ENCODE measurements around the gene GRIP2.

Gene GRIP2

DNA sequence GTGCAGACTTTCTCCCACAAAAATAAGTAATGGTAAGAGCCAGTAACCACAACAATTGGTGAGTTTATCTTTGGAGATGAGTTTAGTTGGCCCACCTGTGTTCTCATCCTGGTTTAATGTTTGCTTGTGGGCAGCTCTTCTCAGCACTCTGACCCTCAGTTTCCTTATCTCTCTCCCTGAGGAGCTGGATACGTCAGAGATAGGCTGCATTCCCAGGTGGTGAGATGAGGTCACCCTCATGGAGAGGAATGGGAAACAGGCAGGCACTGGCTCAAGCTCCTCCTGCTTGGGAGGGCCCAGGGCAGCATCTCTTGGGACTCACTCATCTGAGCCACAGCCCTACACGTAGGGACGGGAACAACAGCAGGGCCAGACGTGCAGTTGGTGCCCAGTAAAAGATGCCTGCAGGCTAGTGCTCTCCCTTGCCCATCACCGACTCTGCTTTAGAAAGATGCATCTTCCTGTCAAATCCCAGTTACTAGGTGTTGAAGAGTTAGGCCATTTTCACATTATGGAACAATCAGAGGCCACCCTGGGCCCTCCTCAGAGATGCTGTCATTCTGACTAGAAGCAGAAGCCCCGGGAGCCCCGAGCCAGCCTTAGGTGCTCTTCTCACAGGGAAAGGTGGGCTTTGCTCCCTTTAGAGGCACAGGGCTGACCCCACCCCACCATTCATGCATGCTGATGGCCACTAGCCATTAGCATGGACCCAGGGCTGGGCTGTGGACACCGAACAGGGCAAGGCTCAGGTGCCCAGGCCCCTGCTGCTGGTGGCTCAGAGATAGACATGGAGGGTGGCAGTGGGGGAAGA lies 59.7 kb downstream of the GRIP2 start:
- no peak for TF ChIP-seq POLR2A (IDR thresholded peaks at IDR 0.05; ENCODE audit: low read depth, low read length)
- no peak for FAIRE-seq
- DNase-seq (ENCODE audit: insufficient read length, low spot score) = no peak

DNA sequence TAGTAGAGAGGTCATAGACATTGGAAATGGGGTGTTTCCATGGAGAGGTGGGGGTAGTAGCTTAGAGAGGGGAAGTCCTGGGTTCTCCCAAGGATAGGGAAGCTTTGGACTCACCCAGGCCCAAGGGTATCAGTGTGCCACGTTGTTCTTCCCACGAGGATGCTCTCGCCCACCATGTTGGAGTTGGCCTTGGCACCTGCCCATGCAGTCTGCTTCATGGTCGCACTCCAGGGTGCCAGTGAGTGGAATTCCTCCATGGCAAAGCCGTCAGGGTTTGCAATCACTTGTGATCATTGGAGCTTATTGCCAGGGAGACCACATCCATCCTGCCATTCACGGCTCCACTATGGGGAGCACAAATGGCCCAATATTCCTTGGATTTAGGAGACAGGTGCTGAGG lies 60.6 kb downstream of the GRIP2 start:
- DNase-seq (ENCODE audit: insufficient read length, low spot score) (no peak), FAIRE-seq (no peak)
- no peak for TF ChIP-seq POLR2A (IDR thresholded peaks at IDR 0.05; ENCODE audit: low read depth, low read length)

- FAIRE-seq (no peak), DNase-seq (ENCODE audit: insufficient read length, low spot score) (no peak)
- no peak for TF ChIP-seq POLR2A (IDR thresholded peaks at IDR 0.05; ENCODE audit: low read depth, low read length)
Measured at GRCh38 chr3:14478956-14479550, 61.1 kb downstream of the GRIP2 start.

- no peak for FAIRE-seq
- TF ChIP-seq POLR2A (IDR thresholded peaks at IDR 0.05; ENCODE audit: low read depth, low read length) = no peak
- no peak for DNase-seq (ENCODE audit: insufficient read length, low spot score)
Measured at GRCh38 chr3:14477311-14477935, 62.7 kb downstream of the GRIP2 start.

GRCh38 chr3:14476583-14477265 lies 63.4 kb downstream of the GRIP2 start:
- DNase-seq (ENCODE audit: insufficient read length, low spot score) (no peak), FAIRE-seq (no peak)
- TF ChIP-seq POLR2A (IDR thresholded peaks at IDR 0.05; ENCODE audit: low read depth, low read length) = no peak

DNA sequence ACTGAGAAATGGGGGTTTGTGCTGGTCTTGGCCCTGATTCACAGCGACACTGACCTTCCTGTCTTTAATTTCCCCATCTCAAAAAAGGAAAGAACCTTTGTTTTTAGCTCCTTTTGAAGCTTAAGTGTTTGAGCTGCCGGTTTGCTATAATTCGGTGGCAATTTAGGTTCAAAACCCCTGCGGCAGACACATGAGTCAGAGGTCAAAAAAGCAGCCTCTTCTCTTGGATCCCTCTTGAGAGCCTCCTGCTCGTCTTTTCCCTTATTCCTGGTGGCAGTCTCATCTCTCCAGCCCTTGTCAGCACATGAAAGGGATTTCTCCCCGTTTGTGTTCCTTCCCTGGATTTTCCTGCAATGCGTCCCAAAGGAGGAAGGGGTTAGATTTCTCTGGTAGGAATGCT lies 64.5 kb downstream of the GRIP2 start:
- FAIRE-seq (no peak), DNase-seq (ENCODE audit: insufficient read length, low spot score) (no peak)
- TF ChIP-seq POLR2A (IDR thresholded peaks at IDR 0.05; ENCODE audit: low read depth, low read length) = no peak

- DNase-seq (ENCODE audit: insufficient read length, low spot score) (no peak), FAIRE-seq (no peak)
- TF ChIP-seq POLR2A (IDR thresholded peaks at IDR 0.05; ENCODE audit: low read depth, low read length) = no peak
Measured at GRCh38 chr3:14474363-14475081, 65.6 kb downstream of the GRIP2 start.

DNA sequence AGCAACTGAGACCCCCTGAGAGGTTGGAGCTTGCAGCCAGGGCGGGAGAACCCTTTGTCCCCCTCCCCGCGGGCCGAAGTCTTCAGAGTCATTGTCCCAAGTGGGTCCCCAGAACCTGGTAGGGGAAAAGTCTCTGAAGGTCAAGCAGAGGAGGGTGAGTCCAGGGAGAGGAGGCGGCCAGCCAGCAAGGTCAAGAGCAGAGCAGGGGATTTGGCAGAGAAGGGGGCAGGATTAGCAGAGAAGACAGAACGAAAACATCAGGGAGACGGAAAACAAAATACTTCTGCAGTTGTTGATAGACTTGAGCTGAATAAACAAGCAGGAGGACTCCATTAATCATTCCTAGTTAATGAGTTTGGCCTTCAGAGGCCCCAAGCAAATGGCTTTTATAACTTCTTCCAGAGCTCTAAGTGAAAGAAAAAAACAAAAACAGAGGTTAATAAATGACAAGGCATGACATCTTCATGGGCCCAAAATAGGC lies 66.7 kb downstream of the GRIP2 start:
- DNase-seq (ENCODE audit: insufficient read length, low spot score) = no peak

GRCh38 chr3:14472471-14473351 lies 67.4 kb downstream of the GRIP2 start:
- peak; percentile 60 for FAIRE-seq
- TF ChIP-seq POLR2A (IDR thresholded peaks at IDR 0.05; ENCODE audit: low read depth, low read length) = no peak
- DNase-seq (ENCODE audit: insufficient read length, low spot score) = peak; percentile 97

More for the DNA sequence above, 66.7 kb downstream of the GRIP2 start:
- no peak for TF ChIP-seq POLR2A (IDR thresholded peaks at IDR 0.05; ENCODE audit: low read depth, low read length)
- FAIRE-seq = no peak

DNA sequence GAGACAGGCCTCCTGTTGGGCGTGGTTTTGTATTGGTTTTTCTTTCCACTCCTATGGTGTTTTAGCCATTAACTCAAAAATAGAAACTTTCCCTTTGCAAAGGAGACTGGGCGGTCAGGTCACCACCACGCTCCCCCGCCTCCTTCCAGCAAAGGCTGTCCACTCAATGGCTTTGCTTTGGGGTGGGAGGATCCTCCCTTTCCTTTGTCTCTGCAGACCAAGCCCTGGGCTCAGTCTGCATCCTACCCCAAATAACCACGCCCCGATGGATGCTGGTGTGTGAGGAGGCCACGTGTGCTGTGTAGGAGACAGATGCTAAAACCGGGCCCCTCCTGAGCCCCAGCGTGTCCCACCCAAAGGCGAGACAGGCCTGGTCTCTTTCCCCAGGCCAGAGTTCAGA lies 68.5 kb downstream of the GRIP2 start:
- FAIRE-seq (no peak), DNase-seq (ENCODE audit: insufficient read length, low spot score) (no peak)
- no peak for TF ChIP-seq POLR2A (IDR thresholded peaks at IDR 0.05; ENCODE audit: low read depth, low read length)

DNA sequence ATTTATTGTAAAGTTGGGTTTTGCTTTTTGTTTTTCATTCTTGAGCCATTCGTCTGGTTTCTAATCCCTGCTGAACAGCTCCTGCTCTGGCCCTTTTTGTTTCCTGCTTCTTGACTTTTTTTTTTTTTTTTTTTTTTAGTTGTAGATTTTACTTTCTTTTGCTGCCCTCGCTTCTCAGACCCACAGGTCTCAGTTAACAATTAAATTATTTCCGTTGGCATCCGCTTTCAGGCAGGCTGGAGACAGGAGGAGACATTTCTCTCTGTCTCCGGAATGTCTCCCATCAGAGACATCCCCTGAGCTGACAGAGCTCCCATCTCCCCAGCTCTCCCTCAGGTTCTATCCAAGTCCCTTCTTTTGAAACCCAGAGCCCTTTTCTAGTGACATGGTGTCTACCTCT lies 69.1 kb downstream of the GRIP2 start:
- FAIRE-seq (no peak), DNase-seq (ENCODE audit: insufficient read length, low spot score) (no peak)
- no peak for TF ChIP-seq POLR2A (IDR thresholded peaks at IDR 0.05; ENCODE audit: low read depth, low read length)

DNA sequence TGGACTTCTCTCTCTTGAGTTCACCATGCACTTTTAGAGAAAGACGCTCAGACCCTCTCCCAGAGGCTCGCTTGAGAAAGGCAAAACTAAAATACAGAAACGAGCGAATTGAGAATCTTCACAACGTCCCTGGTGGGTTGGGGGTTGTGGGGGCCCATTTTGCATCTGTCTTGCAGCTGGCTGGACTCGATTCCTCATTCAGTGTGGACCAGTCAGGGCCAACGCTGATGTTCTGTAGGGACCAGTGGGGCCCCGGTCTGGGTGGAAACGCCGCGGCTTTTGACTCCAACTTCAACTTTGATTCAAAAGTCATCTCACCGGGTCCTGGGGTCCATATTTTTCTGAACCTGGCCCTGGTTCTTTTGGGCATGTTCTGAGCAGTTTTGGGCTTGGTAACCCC lies 69.7 kb downstream of the GRIP2 start:
- no peak for FAIRE-seq
- no peak for DNase-seq (ENCODE audit: insufficient read length, low spot score)

DNA sequence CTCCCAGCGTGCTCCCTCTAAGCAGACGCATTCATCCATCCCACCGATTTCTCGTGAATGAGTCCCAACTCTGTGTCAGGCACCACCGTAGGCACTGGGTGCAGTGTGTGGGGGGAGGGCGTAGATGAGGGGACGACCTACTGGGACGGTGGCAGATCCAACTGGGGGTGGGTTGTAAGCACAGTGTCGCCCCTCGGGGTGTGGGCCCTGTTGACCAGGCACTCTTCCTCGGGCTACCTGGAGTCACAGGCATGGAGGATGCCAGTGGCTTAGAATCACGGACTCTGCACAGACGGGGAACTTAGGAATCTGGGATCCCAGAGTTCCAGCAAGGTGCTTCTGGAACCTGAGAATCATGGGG lies 71.5 kb downstream of the GRIP2 start:
- FAIRE-seq = no peak
- no peak for TF ChIP-seq POLR2A (IDR thresholded peaks at IDR 0.05; ENCODE audit: low read depth, low read length)
- no peak for DNase-seq (ENCODE audit: insufficient read length, low spot score)

More for the DNA sequence above, 69.7 kb downstream of the GRIP2 start:
- no peak for TF ChIP-seq POLR2A (IDR thresholded peaks at IDR 0.05; ENCODE audit: low read depth, low read length)

All from H54 (cell line).